Chondrocyte (in vitro differentiated cells): Measurements from ENCODE around the gene OBP2A. TPM values are rescaled to one million over a fixed set of nuclear protein-coding genes. Genes with fewer than 3 reads are reported as not detected.
"Not testable (repeated sequence)": the region's sequence is repeated elsewhere in the genome, so short reads cannot be mapped to it uniquely, and the experiment has no call there.

Source experiments
- DNase-seq: peaks from one replicate; pipeline ENCODE4 v3.0.0; 2021; ENCODE audit warnings: mixed read lengths, low spot score
- H3K27ac Mint-ChIP-seq: one replicate; pipeline ENCODE4 v1.8.0; 2021; ENCODE audit warnings: mild to moderate bottlenecking, moderate library complexity, mixed read lengths; ENCODE audit not compliant: unreplicated experiment
- H3K27me3 Mint-ChIP-seq: 2 replicates; pipeline ENCODE4 v1.8.0; 2021; ENCODE audit warnings: low read depth, mixed read lengths
- H3K36me3 Mint-ChIP-seq: 2 replicates; pipeline ENCODE4 v1.8.0; 2021; ENCODE audit warnings: low read depth, mixed read lengths
- H3K4me1 Mint-ChIP-seq: 2 replicates; pipeline ENCODE4 v1.8.0; 2021; ENCODE audit warnings: low read depth, mild to moderate bottlenecking, mixed read lengths
- H3K4me3 Mint-ChIP-seq: one replicate; pipeline ENCODE4 v1.8.0; 2021; ENCODE audit warnings: mild to moderate bottlenecking, moderate library complexity, mixed read lengths; ENCODE audit not compliant: unreplicated experiment
- H3K9me3 Mint-ChIP-seq: 2 replicates; pipeline ENCODE4 v1.8.0; 2021; ENCODE audit warnings: low read depth, mixed read lengths
- total RNA-seq: library from RNA; stranded (reverse); gene quantifications from 3 replicates; pipeline ENCODE4 v1.2.1, GENCODE V29; 2021
- TF ChIP-seq, protein P1 (sequence below): fragments of 200-600 bp; sonication (generic); IDR thresholded peaks from 2 replicates; pipeline ENCODE4 v1.5.0; 2021; ENCODE audit warnings: antibody characterized with exemption, mild to moderate bottlenecking, moderate library complexity

OBP2A gene
- total RNA-seq, 1 donor from 2014 or later = 0.50 TPM

DNA sequence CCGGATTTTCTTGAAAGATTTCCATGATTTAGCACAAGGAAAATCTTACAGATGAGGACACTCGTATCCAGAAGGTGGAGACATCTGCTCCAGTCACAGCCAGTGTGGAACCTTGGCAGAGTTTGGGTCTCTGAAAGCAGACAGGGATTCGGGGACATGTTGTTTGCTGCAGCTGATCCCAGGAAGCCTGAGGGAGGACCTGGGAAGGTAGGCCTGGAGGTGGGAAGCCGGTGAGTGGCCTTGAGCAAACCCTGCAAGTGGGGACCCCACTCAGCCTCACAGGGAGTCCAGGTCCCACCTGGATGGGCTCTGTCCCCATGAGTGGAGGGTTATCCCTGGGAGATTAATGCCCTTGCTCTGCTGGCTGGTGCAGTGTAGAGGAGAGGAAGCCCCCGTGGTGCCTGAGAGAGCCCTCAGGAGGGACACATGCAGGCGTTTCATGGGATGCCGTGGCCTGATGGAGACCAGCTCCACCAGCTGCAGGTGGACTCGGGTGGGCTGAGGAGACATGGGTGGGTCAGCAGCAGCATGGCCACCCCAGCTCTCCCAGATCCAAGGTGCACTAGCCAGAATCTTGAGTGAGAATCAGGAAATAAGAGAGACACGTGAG, 37.6 kb upstream of the OBP2A start:
- peaks cover 17% of the 10 kb centered on the region for H3K9me3 Mint-ChIP-seq
- DNase-seq = peak; percentile 86
- H3K27ac Mint-ChIP-seq = no peak overlapping the region
- no peaks in the 10 kb centered on the region for H3K27me3 Mint-ChIP-seq
- TF ChIP-seq, protein P1, sequence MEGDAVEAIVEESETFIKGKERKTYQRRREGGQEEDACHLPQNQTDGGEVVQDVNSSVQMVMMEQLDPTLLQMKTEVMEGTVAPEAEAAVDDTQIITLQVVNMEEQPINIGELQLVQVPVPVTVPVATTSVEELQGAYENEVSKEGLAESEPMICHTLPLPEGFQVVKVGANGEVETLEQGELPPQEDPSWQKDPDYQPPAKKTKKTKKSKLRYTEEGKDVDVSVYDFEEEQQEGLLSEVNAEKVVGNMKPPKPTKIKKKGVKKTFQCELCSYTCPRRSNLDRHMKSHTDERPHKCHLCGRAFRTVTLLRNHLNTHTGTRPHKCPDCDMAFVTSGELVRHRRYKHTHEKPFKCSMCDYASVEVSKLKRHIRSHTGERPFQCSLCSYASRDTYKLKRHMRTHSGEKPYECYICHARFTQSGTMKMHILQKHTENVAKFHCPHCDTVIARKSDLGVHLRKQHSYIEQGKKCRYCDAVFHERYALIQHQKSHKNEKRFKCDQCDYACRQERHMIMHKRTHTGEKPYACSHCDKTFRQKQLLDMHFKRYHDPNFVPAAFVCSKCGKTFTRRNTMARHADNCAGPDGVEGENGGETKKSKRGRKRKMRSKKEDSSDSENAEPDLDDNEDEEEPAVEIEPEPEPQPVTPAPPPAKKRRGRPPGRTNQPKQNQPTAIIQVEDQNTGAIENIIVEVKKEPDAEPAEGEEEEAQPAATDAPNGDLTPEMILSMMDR = no peak
- H3K4me1 Mint-ChIP-seq = no peaks in the 10 kb centered on the region
- H3K4me3 Mint-ChIP-seq = no peak overlapping the region
- peaks cover 13% of the 10 kb centered on the region for H3K36me3 Mint-ChIP-seq

DNA sequence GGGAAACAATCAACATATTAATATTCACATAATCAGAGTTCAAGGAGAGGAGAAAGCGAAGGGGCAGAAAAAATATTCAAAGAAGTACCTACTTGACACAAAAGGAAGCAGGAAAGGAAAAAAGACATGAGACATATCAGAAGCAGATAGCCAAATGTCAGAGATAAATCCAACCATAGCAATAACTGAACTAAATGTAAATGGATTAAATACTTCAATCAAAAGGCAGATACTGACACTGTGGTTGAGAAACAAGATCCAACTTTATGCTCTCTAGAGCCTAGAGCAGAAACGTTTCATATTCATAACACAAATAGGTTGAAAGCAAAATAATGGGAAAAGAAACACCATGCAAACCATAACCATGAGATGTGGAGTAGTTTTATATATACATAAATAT, 36.5 kb upstream of the OBP2A start:
- no peak overlapping the region for H3K4me3 Mint-ChIP-seq
- no peak for DNase-seq
- TF ChIP-seq, protein P1 = no peak
- H3K36me3 Mint-ChIP-seq = peaks cover 9% of the 10 kb centered on the region
- no peaks in the 10 kb centered on the region for H3K27me3 Mint-ChIP-seq
- no peak overlapping the region for H3K27ac Mint-ChIP-seq
- peaks cover 17% of the 10 kb centered on the region for H3K9me3 Mint-ChIP-seq
- no peaks in the 10 kb centered on the region for H3K4me1 Mint-ChIP-seq

DNA sequence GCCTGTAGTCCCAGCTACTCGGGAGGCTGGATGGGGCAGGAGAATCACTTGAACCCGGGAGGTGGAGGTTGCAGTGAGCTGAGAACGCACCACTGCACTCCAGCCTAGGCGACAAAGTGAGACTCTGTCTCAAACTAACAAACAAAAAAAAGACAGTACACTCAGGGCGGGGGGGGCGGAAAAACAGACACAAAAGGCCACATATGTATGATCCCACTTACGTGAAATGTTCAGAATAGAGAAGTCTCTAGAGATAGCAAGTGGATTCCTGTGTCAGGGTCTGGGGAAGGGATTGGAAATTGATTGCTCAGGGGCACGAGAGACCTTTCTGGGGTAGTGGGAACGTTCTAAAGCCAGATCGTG, 33.7 kb upstream of the OBP2A start:
- Mint-ChIP-seq H3K27me3 (peaks cover under 1% of the 10 kb centered on the region), H3K27ac (no peak overlapping the region), H3K4me1 (no peaks in the 10 kb centered on the region), H3K4me3 (no peak overlapping the region), H3K9me3 (peaks cover 17% of the 10 kb centered on the region), H3K36me3 (peaks cover 5% of the 10 kb centered on the region)
- no peak for DNase-seq
- TF ChIP-seq, protein P1 = no peak

DNA sequence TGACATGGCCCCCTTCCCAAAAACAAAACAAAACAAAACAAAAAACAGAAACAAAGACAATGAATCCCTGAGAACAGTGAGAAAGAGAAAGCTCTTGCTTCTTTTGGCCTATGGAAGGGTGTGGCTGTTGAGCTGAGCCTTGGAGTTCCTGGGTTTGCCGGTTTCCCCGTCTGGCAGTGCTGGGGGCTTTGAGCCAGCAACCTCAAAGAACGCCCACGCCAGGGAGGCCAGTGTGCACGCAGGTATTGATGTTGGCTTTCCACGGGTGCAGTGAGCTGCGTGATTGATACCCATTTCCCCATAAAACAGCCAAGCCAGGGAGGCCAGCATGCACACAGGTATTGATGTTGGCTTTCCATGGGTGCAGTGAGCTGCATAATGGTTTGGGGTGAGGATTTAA, 33.0 kb upstream of the OBP2A start:
- DNase-seq = peak; percentile 32
- H3K36me3 Mint-ChIP-seq = peaks cover 5% of the 10 kb centered on the region
- H3K4me3 Mint-ChIP-seq = no peak overlapping the region
- peaks cover 17% of the 10 kb centered on the region for H3K9me3 Mint-ChIP-seq
- peaks cover 5% of the 10 kb centered on the region for H3K27me3 Mint-ChIP-seq
- H3K4me1 Mint-ChIP-seq = no peaks in the 10 kb centered on the region
- TF ChIP-seq, protein P1 = no peak
- H3K27ac Mint-ChIP-seq = no peak overlapping the region

DNA sequence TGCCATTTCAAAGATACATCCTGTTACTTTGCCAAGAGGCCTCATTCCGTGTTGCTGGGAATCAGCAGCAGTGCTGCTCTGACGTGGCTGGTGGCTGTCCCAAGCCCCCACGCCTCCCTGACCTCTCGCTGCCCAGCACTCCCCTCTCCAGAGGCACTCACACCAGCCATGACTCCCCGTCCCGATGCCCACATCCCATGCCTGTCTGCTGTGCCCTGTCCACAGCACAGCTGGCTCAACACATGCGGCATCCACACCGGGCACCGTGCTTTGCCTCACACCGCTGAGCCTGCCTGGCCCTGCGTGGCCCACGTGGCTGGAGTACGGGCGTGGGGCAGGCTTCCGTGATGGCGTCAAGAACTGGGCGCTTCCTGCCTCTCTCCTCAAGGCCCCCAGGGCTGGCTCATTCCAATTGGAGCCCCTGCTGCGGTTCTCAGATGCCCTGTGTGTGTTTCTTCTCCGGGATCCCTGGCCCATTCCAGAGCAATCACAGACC, 32.5 kb upstream of the OBP2A start:
- H3K4me3 Mint-ChIP-seq = no peak overlapping the region
- H3K9me3 Mint-ChIP-seq = peaks cover 17% of the 10 kb centered on the region
- peak; percentile 72 for DNase-seq
- TF ChIP-seq, protein P1 = no peak
- no peak overlapping the region for H3K27ac Mint-ChIP-seq
- peaks cover 8% of the 10 kb centered on the region for H3K27me3 Mint-ChIP-seq
- no peaks in the 10 kb centered on the region for H3K4me1 Mint-ChIP-seq
- H3K36me3 Mint-ChIP-seq = peaks cover 5% of the 10 kb centered on the region

DNA sequence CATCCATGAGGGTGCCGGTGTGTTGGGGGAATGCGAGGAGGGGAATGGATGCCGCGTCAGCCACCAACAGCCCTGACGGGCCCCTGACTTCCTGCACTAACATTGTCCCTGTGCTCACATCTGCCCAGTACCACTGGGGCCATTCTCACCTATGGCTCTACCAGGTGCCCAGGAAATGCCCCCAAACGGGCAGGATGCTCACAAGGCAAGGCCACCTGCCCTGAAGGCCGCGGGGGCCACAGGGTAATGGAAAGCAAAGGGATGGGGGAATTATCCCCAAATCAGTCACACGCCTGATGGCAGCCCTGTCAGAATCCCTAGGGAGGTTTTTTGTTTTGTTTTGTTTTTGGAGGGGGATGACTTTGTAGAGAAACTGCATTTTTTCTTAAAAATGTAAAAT, 32.0 kb upstream of the OBP2A start:
- not testable (repeated sequence) for H3K36me3 Mint-ChIP-seq, H3K4me1 Mint-ChIP-seq, H3K4me3 Mint-ChIP-seq, DNase-seq, H3K27ac Mint-ChIP-seq
- Mint-ChIP-seq H3K9me3 (peaks cover 12% of the 10 kb centered on the region), H3K27me3 (peaks cover 11% of the 10 kb centered on the region)
